OCI-LY7 (cell line): Measurements from ENCODE around the gene TMEM213.

Experiments used
- CTCF ChIP-seq: fragments of 200-600 bp; sonication (generic); conservative IDR thresholded peaks from 2 replicates; pipeline ENCODE4 v1.5.1; 2014; ENCODE audit warnings: mild to moderate bottlenecking, antibody characterized with exemption, low read length, moderate library complexity, mixed read lengths
- EZH2phosphoT487 ChIP-seq: fragments of 200-600 bp; sonication (generic); IDR thresholded peaks from 2 replicates; pipeline ENCODE4 v1.6.1; 2018; ENCODE audit warnings: low read depth, borderline replicate concordance, mild to moderate bottlenecking, mixed run types, antibody characterized with exemption, low read length, moderate library complexity, mixed read lengths

DNA sequence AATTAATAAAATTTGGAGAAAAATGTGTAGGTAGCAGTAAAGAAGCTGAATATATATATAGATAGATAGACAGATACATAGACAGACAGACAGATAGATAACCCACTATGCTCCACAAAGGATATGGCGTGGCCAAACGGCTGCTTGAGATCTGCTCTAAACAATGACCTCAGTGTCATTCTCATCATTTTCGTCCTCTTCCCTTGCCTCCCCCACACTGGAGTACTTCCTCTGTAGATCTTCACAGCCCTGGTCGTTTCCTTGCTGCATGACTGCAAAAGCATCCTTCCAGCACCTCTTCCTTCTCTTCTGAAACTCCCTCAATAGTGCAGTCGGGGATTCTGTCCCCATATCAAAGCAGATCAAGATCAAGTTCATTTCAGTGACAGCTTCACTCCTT lies 35.8 kb downstream of the TMEM213 start:
- TF ChIP-seq CTCF (no peak), EZH2phosphoT487 (no peak)
